GM18870 (cell line): Measurements from ENCODE around the gene ZNF319.

Experiments
- ATAC-seq: cut with Tn5 transposase; IDR thresholded peaks from one replicate; pipeline ENCODE4 v1.9.1; 2021; ENCODE audit warnings: moderate library complexity; ENCODE audit not compliant: unreplicated experiment

The ZNF319 gene

GRCh38 chr16:57998992-57999365, 1.5 kb downstream of the ZNF319 start:
- ATAC-seq, result no peak

GRCh38 chr16:57998486-57998885, 2.0 kb downstream of the ZNF319 start:
- ATAC-seq, result no peak

GRCh38 chr16:57997528-57998265, 2.8 kb downstream of the ZNF319 start:
- ATAC-seq, result no peak

GRCh38 chr16:57997176-57997527, 3.3 kb downstream of the ZNF319 start:
- no peak for ATAC-seq

DNA sequence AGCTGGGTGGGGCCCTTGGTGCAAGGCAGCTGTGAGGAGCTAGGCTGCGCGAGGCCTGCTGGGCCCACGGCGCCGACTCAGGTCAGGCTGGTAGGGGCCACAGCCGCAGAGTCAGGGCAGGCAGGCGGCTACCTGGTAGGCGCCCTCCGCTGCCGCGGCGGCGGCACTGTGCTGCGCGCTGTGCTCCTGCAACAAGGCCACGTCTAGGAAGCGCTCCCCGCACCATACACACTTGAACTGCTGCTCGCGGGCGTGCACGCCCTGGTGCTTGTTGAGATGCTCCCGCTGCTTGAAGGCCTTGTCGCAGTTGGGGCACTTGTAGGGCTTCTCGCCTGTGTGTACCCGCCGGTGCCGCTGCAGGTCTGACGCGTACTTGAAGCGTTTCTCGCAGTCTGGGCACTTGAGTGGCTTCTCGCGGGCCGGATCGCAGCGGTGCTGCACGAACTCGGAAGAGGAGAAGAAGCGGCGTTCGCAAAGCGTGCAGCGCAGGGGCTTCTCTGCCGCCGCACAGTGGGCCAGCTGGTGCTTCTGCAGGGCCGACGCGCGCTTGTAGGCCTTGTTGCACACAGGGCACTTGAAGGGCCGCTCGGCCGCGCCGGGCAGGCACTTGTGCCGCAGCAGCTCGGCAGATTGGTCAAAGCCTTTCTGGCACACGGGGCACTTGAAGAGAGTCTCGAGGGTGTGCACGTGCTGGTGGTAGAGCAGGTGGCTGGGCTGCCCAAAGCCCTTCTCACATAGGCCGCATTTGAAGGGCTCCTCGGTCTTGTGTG, 3.9 kb downstream of the ZNF319 start:
- no peak for ATAC-seq

DNA sequence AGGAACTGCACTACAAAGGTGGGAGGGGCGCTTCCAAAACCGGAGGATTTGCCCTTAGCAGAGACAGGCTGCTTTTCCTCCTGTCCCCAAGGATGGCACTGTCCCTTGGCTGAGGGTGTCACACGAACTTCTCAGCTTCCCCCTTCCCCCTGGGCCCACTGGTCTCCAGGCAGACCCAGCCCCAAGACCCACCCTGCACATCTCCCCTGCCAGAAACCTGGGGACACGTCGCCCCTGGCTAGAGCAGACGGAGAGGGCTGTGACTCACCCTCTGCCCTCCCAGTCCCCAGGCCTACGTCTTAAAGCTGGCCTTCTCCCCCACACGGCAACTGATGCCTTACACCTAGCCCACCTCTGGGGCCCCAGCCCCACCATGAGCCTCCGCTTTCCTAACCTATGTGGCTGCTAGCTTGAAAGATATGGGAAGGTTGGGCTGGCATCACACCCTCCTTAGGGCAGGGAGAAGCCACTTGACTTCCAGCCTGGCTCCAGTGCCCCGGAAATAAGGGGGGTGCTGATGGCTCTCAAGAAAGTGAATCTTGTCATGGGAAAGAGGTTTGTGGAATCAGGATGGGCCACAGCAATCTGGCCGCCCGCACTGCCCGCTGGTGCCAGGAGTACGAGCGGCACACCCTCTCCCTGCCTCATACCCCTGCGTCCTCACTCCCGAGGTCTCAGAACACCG, 4.6 kb downstream of the ZNF319 start:
- no peak for ATAC-seq

- ATAC-seq, result no peak
Observed at GRCh38 chr16:57994778-57995177, 5.7 kb downstream of the ZNF319 start.

DNA sequence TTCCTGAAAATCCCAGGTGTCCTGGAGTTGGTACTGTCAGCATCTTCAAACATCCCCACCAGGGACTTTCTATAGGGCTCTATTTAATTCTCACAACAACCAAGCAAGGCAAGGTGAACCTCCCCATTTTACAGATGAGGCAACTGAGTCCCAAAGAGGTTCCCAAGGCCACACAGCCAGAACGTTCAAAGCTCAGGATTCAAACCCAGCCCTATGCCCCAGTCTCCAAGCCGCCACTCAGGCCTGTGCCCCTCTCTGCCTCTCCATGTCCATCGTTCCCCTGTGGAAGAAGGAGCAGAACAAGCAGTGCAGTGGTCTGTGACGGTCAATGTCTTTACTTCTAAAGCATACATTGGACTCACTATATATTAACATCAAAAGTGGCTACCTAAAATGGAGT, 6.1 kb downstream of the ZNF319 start:
- no peak for ATAC-seq

GRCh38 chr16:57993897-57994296, 6.6 kb downstream of the ZNF319 start:
- no peak for ATAC-seq

GRCh38 chr16:57993438-57993837, 7.0 kb downstream of the ZNF319 start:
- no peak for ATAC-seq

DNA sequence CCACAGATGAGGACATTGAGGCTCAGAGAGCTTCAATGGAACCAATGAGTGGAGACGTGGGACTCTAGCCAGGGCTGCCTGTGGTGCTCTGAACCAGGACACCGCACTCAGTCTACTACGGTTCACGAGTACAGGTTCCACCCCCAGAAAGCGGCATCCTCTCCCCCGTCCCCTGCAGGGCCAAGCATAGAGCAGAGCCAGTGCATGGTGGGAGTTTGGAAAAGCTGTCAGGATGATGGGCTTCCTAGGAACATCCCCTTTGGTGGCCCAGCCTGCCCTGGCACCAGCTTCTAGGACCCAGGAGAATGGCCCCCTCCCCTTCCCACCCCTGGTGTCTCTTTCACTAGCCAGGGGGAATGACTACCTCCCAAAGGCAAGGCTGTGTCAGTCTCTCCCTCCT, 8.4 kb downstream of the ZNF319 start:
- ATAC-seq, result no peak

DNA sequence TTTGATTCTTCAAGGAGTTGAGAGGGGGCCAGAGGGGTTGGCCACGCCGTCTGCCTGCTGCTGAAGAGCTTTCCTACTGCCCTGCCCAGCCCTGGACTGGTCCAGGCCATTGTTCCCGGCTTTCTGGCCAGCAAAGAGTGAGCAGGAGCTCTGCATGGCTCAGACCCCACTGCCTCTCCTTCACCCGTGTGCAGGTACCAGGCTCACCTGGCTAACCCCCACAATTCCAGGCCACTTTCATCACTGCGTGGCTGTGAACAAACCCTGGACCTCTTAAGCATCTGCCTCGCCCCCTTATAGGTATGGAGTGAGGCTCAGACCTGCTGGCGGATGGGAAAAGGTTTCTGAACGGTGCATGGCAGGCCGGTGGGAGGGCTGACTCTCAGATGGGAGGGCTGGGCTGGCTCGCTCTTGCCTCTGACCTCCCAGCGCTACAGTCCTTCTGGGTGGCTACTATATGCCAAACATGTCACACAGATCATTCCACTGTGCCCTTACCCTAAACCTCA, 8.9 kb downstream of the ZNF319 start:
- ATAC-seq, result no peak

DNA sequence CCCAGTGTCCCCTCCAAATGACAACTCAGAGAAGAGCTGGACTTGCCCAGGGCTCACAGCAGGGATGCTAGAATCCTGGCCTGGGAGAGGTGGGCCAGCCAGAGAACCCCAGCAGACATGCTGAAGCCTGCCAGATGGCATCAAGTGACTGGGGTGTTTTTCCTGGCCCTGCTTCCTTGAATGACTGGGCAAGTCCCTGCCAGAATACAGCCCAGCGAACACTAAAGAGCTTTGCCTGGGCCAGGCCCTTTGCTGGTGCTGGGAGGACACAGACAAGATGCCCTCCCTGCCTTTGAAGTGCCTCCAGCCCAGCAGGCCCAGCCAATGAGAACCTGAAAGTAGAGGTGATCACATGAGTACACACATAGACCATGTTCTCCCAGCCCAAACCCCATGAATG, 11.5 kb downstream of the ZNF319 start:
- ATAC-seq, result no peak

- no peak for ATAC-seq
Observed at GRCh38 chr16:57987441-57988177, 12.9 kb downstream of the ZNF319 start.

GRCh38 chr16:57986196-57986595, 14.3 kb downstream of the ZNF319 start:
- no peak for ATAC-seq

DNA sequence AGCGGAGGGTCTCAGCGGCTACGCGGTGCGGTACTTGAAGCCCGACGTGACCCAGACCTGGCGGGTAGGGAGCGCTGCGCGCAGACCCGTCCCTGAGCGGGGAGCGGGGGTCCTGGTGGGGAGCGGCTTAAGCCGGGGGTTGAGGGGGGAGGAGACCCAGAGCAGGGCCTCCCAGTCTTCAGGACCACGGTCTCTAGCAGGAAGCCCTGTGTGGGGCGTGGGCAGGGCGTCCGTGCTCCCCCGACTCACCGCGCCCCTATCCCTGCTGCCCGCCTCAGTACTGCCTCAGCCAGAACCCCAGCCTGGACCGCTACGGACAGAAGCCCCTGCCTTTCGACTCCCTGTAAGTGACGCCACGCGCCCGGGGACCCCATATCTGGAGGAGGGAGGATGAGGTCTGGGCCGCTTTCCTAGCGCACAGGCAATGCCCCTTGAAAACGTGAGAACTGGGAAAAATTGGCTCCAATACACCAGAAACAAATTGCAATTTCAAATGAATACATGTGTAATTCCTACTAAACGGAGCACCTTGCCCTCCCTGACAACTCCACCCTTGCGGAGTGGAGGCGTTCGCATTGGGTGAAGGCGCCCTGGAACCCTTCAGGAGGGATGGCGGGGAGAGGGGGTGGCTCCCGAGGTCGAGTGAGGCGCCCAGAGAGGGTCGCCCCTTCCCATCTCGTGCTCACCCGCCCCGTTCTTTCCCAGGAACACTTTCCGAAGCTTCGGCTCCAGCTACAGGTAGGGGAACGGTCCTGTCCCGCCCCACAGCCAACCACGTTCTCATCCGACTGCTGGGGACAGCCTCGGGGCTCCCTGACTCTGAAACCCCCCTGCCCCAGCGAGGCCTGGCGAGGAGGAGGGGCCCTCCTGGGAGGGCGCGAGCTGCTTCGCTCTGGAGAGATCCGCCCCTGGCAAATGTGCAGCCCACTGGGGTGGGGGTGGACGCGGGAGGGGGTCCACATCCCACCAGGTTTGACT, 15.0 kb downstream of the ZNF319 start:
- ATAC-seq, result no peak

DNA sequence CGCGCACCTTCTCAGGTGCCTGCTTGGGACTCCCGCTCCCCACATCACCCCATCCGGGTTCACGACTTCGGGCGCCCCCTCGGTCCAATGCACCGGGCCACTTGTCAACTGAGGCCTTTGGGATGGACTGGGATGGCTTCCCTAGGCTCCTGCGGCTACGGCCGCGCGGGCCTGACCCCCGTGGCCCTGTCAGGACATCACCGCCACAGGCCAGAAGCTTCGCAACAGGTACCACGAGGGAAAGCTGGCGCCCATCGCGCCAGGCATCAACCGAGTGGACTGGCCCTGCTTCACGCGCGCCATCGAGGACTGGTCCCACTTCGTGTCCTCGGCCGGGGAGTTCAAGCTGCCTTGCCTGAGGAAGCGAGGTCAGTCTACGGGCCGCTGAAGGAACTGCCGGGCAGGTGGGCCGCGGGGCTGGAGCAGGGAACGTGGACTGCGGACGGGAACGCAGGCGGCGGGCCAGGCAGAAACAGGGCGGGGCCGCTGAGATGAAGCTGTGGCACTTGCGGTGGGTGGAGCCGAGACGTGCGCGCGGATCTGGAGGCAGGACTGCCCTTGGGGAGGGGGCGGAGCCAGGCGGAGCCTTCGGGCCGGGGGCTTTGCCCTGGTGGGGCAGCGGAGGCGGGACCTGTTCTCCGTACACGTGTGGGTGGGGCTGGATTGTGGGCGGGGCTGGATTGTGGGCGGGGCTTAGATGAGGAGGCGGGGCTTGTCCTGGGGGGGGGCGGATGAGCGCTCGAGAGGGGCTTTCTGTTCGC, 15.8 kb downstream of the ZNF319 start:
- ATAC-seq, result no peak

DNA sequence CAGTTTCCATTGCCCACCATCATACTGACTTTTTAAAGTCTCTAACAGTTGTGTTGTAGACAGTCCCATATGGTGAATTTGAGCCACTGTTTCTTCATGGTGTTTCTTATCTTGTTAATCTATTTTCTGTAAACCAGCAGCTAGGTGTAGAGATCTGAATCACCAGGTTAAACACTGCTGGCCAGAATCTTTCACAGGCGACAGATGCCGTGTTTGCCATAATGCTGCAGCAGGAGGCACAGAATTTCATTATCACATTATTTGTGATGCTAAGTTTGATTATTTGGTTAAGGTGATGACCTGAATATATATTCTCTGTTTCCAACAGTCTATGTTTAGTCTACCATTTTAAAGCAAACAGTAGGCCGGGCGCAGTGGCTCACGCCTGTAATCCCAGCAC, 18.1 kb downstream of the ZNF319 start:
- ATAC-seq, result no peak

GRCh38 chr16:57981636-57982035, 18.8 kb downstream of the ZNF319 start:
- no peak for ATAC-seq
